ENCODE measurements around the gene MAPK14. TPM values are rescaled to one million over a fixed set of nuclear protein-coding genes. Genes with fewer than 3 reads are reported as not detected.

MAPK14 gene
- total and polyA plus RNA-seq, 2 donors (not counting 3 experiments of a cell fraction or from before 2014, with no cell fraction given) = 33.3 to 54.1 TPM

DNA sequence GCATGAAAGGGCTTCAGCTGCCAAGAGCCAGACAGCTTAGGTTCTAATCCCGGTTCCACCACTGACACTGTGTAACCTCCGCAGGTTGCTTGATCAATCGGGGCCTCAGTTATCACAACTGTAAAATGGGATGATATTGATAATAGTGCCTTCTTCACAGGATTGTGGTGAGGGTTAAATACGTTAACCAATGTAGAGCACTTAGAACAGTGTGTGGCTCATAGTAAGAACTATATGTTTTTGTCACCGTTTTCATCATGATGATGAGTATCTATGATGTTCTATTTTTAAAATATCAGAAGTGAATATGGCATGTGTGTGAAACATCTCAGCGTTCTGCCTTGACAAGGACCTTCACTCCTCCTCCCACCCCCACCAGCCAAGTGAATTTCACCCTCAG is 92.4 kb downstream of the MAPK14 start:
- Histone ChIP-seq H3K27me3 (ENCODE audit: control insufficient read depth in 2 of 2, insufficient read depth in 2 of 2, low read length in 2 of 2) (no peaks in the 10 kb centered on the region), H3K4me2 (ENCODE audit: insufficient read depth, low read length) (no peak overlapping the region), H3K27ac (ENCODE audit: insufficient read depth, low read depth, low read length) (no peak overlapping the region), H3K4me3 (replicated peaks in 1 of 3; ENCODE audit: insufficient read depth in 1 of 3, low read depth in 1 of 3, low read length in 3 of 3) (no peak overlapping the region), H3K9me1 (replicated peaks; ENCODE audit: control insufficient read depth, extremely low read depth, insufficient read depth, low read length) (no peaks in the 10 kb centered on the region), H3K9me3 (replicated peaks; ENCODE audit: control insufficient read depth, insufficient read depth, low read length) (no peaks in the 10 kb centered on the region), H3K4me1 (ENCODE audit: control insufficient read depth, extremely low read depth, insufficient read depth, low read length) (peaks cover 15% of the 10 kb centered on the region), H2AFZ (ENCODE audit: low read depth, low read length) (no peak overlapping the region), H3K36me3 (ENCODE audit: control insufficient read depth in 2 of 2, extremely low read depth in 1 of 2, insufficient read depth in 2 of 2, low read length in 2 of 2) (no peaks in the 10 kb centered on the region), H3K79me2 (ENCODE audit: control insufficient read depth, insufficient read depth, low read length) (no peaks in the 10 kb centered on the region), H3K9ac (replicated peaks; ENCODE audit: extremely low read depth, insufficient read depth, low read length) (no peak overlapping the region), H4K20me1 (replicated peaks; ENCODE audit: control insufficient read depth, extremely low read depth, insufficient read depth, low read length) (no peaks in the 10 kb centered on the region)
- dilution Hi-C loops (cut with MboI; ENCODE audit: extremely low pct_ligation_motif_present, low sequenced_read_pairs) (no loop called here), intact Hi-C loops (cut with micrococcal nuclease) (no loop called here)
- FAIRE-seq (no peak), DNase-seq (ENCODE audit: low read depth, low spot score) (no peak)
- no TSS peak for BruUV-seq (replicated peaks)
- ChIA-PET POLR2A (no interaction called here), CTCF (interaction anchor here (1.2 to 1.3 kb wide), 3 partner anchors 91 to 245 kb away, joined by 3 to 4 read pairs (median 3); no protein-coding TSS in a partner anchor)
- no peak for TF ChIP-seq JUN (IDR thresholded peaks at IDR 0.05; ENCODE audit: borderline replicate concordance, insufficient read depth, insufficient read length, low read depth)
- no peak for TF ChIP-seq POLR2AphosphoS5 (IDR thresholded peaks at IDR 0.05; ENCODE audit: insufficient read depth, low read depth, low read length)
- TF ChIP-seq FOS (IDR thresholded peaks at IDR 0.05; ENCODE audit: borderline replicate concordance, insufficient read depth, low read length) = no peak

- Histone ChIP-seq H3K4me2 (ENCODE audit: insufficient read depth, low read length) (no peak overlapping the region), H3K9ac (replicated peaks; ENCODE audit: extremely low read depth, insufficient read depth, low read length) (no peak overlapping the region), H3K4me3 (replicated peaks in 1 of 3; ENCODE audit: insufficient read depth in 1 of 3, low read depth in 1 of 3, low read length in 3 of 3) (no peak overlapping the region), H3K36me3 (ENCODE audit: control insufficient read depth in 2 of 2, extremely low read depth in 1 of 2, insufficient read depth in 2 of 2, low read length in 2 of 2) (no peaks in the 10 kb centered on the region), H3K79me2 (ENCODE audit: control insufficient read depth, insufficient read depth, low read length) (no peaks in the 10 kb centered on the region), H2AFZ (ENCODE audit: low read depth, low read length) (no peak overlapping the region), H3K9me3 (replicated peaks; ENCODE audit: control insufficient read depth, insufficient read depth, low read length) (no peaks in the 10 kb centered on the region), H3K4me1 (ENCODE audit: control insufficient read depth, extremely low read depth, insufficient read depth, low read length) (peaks cover 15% of the 10 kb centered on the region), H3K9me1 (replicated peaks; ENCODE audit: control insufficient read depth, extremely low read depth, insufficient read depth, low read length) (no peaks in the 10 kb centered on the region), H4K20me1 (replicated peaks; ENCODE audit: control insufficient read depth, extremely low read depth, insufficient read depth, low read length) (no peaks in the 10 kb centered on the region), H3K27ac (ENCODE audit: insufficient read depth, low read depth, low read length) (no peak overlapping the region), H3K27me3 (ENCODE audit: control insufficient read depth in 2 of 2, insufficient read depth in 2 of 2, low read length in 2 of 2) (no peaks in the 10 kb centered on the region)
- BruUV-seq (replicated peaks) = no TSS peak
- ChIA-PET CTCF (interaction anchor here (0.9 to 3.9 kb wide), 10 partner anchors 11 to 244 kb away, joined by 3 to 25 read pairs (median 4); no protein-coding TSS in a partner anchor), POLR2A (interaction anchor here (1.9 kb wide), 1 partner anchor 11 kb away, joined by 8 read pairs; no protein-coding TSS in a partner anchor)
- DNase-seq (ENCODE audit: low read depth, low spot score) (no peak), FAIRE-seq (no peak)
- no peak for TF ChIP-seq CTCF (IDR thresholded peaks at IDR 0.05; ENCODE audit: extremely low read depth in 1 of 2, insufficient read depth in 1 of 2, low read depth in 1 of 2, low read length in 2 of 2)
- no peak for TF ChIP-seq POLR2A (IDR thresholded peaks at IDR 0.05; ENCODE audit: low read depth, low read length)
- TF ChIP-seq EZH2 (IDR thresholded peaks at IDR 0.05; ENCODE audit: borderline replicate concordance, low read depth, low read length, severe bottlenecking) = no peak
- TF ChIP-seq MYC (IDR thresholded peaks at IDR 0.05; ENCODE audit: low read depth, low read length) = no peak
- TF ChIP-seq FOS (IDR thresholded peaks at IDR 0.05; ENCODE audit: borderline replicate concordance, insufficient read depth, low read length) = no peak
- TF ChIP-seq, protein P1, sequence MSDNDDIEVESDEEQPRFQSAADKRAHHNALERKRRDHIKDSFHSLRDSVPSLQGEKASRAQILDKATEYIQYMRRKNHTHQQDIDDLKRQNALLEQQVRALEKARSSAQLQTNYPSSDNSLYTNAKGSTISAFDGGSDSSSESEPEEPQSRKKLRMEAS (IDR thresholded peaks at IDR 0.05; ENCODE audit: insufficient read depth, insufficient read length) = no peak
- no peak for TF ChIP-seq GATA2 (IDR thresholded peaks at IDR 0.05; ENCODE audit: insufficient read depth, insufficient read length, low read depth, low read length)
- no peak for TF ChIP-seq JUN (IDR thresholded peaks at IDR 0.05; ENCODE audit: borderline replicate concordance, insufficient read depth, insufficient read length, low read depth)
- no peak for TF ChIP-seq POLR2AphosphoS5 (IDR thresholded peaks at IDR 0.05; ENCODE audit: insufficient read depth, low read depth, low read length)
- dilution Hi-C loops (cut with MboI; ENCODE audit: extremely low pct_ligation_motif_present, low sequenced_read_pairs) (no loop called here), intact Hi-C loops (cut with micrococcal nuclease) (no loop called here)
These were observed 92.9 kb downstream of the MAPK14 start for GRCh38 chr6:36120539-36120938.
